Natural killer cell (primary cell): ENCODE results near the gene USP44. TPM values are rescaled to one million over a fixed set of nuclear protein-coding genes. Genes with fewer than 3 reads are reported as not detected.

Experiments
- ATAC-seq, 3 donors: fragments of 150-1000 bp in 2 of 3; fragments of 200-7000 bp in 1 of 3; cut with Tn5 transposase; 1 replicate in 1 of 3; 2 replicates in 2 of 3; pipeline ENCODE4 v1.10.0; 2021; ENCODE audit warnings: mild to moderate bottlenecking in 2 of 3, moderate library complexity in 2 of 3
- DNase-seq, 2 donors: peaks; one replicate each; pipeline versions ENCODE4 v3.0.0 to v3.0.0-alpha.2; 2013 to 2021; ENCODE audit warnings: mixed read lengths in 1 of 2
- H3K27ac ChIP-seq: one replicate; pipeline ENCODE4 v1.5.1; 2013; ENCODE audit warnings: mild to moderate bottlenecking, low read length
- H3K27me3 ChIP-seq: one replicate; pipeline ENCODE4 v1.6.1; 2013; ENCODE audit warnings: low read length; ENCODE audit not compliant: control insufficient read depth, insufficient read depth
- H3K36me3 ChIP-seq: one replicate; pipeline ENCODE4 v1.6.1; 2013; ENCODE audit warnings: low read length; ENCODE audit not compliant: control insufficient read depth, insufficient read depth
- H3K4me1 ChIP-seq: one replicate; pipeline ENCODE4 v1.6.1; 2013; ENCODE audit warnings: low read length; ENCODE audit not compliant: control insufficient read depth, insufficient read depth
- H3K4me3 ChIP-seq: one replicate; pipeline ENCODE4 v1.5.1; 2013; ENCODE audit warnings: low read length
- H3K9me3 ChIP-seq: one replicate; pipeline ENCODE4 v1.6.1; 2013; ENCODE audit warnings: low read length; ENCODE audit not compliant: control insufficient read depth, insufficient read depth
- H3K27ac Mint-ChIP-seq, 2 donors: one replicate each; pipeline ENCODE4 v1.8.0; 2022; ENCODE audit warnings: mild to moderate bottlenecking in 2 of 2, mixed read lengths in 2 of 2, moderate library complexity in 1 of 2
- H3K27me3 Mint-ChIP-seq, 2 donors: one replicate each; pipeline ENCODE4 v1.8.0; 2022; ENCODE audit warnings: low read depth in 2 of 2, mixed read lengths in 2 of 2
- H3K36me3 Mint-ChIP-seq: one replicate; pipeline ENCODE4 v1.8.0; 2022; ENCODE audit warnings: mixed read lengths
- H3K4me1 Mint-ChIP-seq, 2 donors: one replicate each; pipeline ENCODE4 v1.8.0; 2022; ENCODE audit warnings: mixed read lengths in 2 of 2
- H3K4me3 Mint-ChIP-seq: one replicate; pipeline ENCODE4 v1.8.0; 2022; ENCODE audit warnings: mild to moderate bottlenecking, moderate library complexity, mixed read lengths
- H3K9me3 Mint-ChIP-seq, 2 donors: one replicate each; pipeline ENCODE4 v1.8.0; 2022; ENCODE audit warnings: mixed read lengths in 2 of 2
- CTCF ChIP-seq: fragments of 200-600 bp; IDR thresholded peaks from one replicate; pipeline ENCODE4 v1.8.0; 2022; ENCODE audit warnings: antibody characterized with exemption
- WGBS: methylation state at CpG from one replicate; pipeline ENCODE4 v1.1.7; 2013; ENCODE audit warnings: missing lambda C conversion rate; ENCODE audit not compliant: insufficient coverage; 5-methylcytosine and 5-hydroxymethylcytosine counted together
- intact Hi-C: fragments of 100-400 bp; cut with micrococcal nuclease; formaldehyde crosslinking; loops from one replicate; pipeline ENCODE4 v1.14.2; 2022
- total RNA-seq, 4 donors: library from RNA; stranded (reverse); fragments of 120-200 nt in 1 of 4; gene quantifications; one replicate each; pipeline versions ENCODE4 v1.2.3 to v1.2.4, GENCODE V29; 2013 to 2022

Gene USP44
- total RNA-seq, 3 donors from 2014 or later (not counting 1 experiment from before 2014, with no cell fraction given), result 0.09 to 1.8 (median 0.63) TPM

- 69% methylated on average over 2 of the region's 4 CpGs for WGBS
- ATAC-seq (no peak), DNase-seq (no peak)
- no peak overlapping the region for H3K27ac ChIP-seq
- no peaks in the 10 kb centered on the region for H3K27me3 ChIP-seq
- H3K9me3 ChIP-seq, result no peaks in the 10 kb centered on the region
- H3K36me3 ChIP-seq, result no peaks in the 10 kb centered on the region
- Mint-ChIP-seq H3K4me3 (no peak overlapping the region), H3K27ac (no peak overlapping the region), H3K4me1 (peaks cover 0 to under 1% of the 10 kb centered on the region in 2 donors), H3K27me3 (peaks cover 17 to 20% of the 10 kb centered on the region in 2 donors), H3K9me3 (no peaks in the 10 kb centered on the region), H3K36me3 (no peaks in the 10 kb centered on the region)
- no peak for TF ChIP-seq CTCF
- H3K4me1 ChIP-seq, result no peaks in the 10 kb centered on the region
- intact Hi-C loops, result no loop called here
- no peak overlapping the region for H3K4me3 ChIP-seq
Observed at GRCh38 chr12:95554532-95555071, 3.3 kb upstream of the USP44 start.

- ATAC-seq (no peak), DNase-seq (no peak)
- peaks cover 3% of the 10 kb centered on the region for H3K4me1 ChIP-seq
- Mint-ChIP-seq H3K4me1 (peaks cover 0 to 8% of the 10 kb centered on the region in 2 donors), H3K4me3 (peak overlapping the region; percentile 61), H3K27me3 (peaks cover 15 to 20% of the 10 kb centered on the region in 2 donors), H3K27ac (no peak overlapping the region), H3K36me3 (no peaks in the 10 kb centered on the region), H3K9me3 (no peaks in the 10 kb centered on the region)
- H3K27me3 ChIP-seq, result peaks cover 4% of the 10 kb centered on the region
- no peaks in the 10 kb centered on the region for H3K9me3 ChIP-seq
- no peaks in the 10 kb centered on the region for H3K36me3 ChIP-seq
- intact Hi-C loops, result no loop called here
- no peak overlapping the region for H3K4me3 ChIP-seq
- WGBS, result 53% methylated on average over 3 of the region's 5 CpGs
- H3K27ac ChIP-seq, result no peak overlapping the region
- TF ChIP-seq CTCF, result no peak
Observed at GRCh38 chr12:95553197-95553943, 2.1 kb upstream of the USP44 start.

GRCh38 chr12:95551913-95552516, 739 bp upstream of the USP44 start:
- Mint-ChIP-seq H3K27me3 (peaks cover 21 to 28% of the 10 kb centered on the region in 2 donors), H3K36me3 (no peaks in the 10 kb centered on the region), H3K4me3 (peak overlapping the region; percentile 35), H3K27ac (peak overlapping the region in 1 of 2 donors; percentile 50), H3K4me1 (peaks cover 0 to 16% of the 10 kb centered on the region in 2 donors), H3K9me3 (no peaks in the 10 kb centered on the region)
- 76% methylated on average over 4 of the region's 7 CpGs for WGBS
- Histone ChIP-seq H3K9me3 (no peaks in the 10 kb centered on the region), H3K27ac (no peak overlapping the region), H3K4me3 (no peak overlapping the region), H3K4me1 (peaks cover 6% of the 10 kb centered on the region), H3K36me3 (no peaks in the 10 kb centered on the region), H3K27me3 (peaks cover 4% of the 10 kb centered on the region)
- no peak for TF ChIP-seq CTCF
- DNase-seq (peak in 1 of 2 donors; percentile 30), ATAC-seq (no peak)
- intact Hi-C loops, result no loop called here
